ENCODE results near the gene ANO9. TPM values are rescaled to one million over a fixed set of nuclear protein-coding genes. Genes with fewer than 3 reads are reported as not detected.

The ANO9 gene
- total RNA-seq, 1 donor from 2014 or later, result 22.4 TPM

- intact Hi-C loops (cut with DNase I), result no loop called here
- no peak for TF ChIP-seq CTCF (IDR thresholded peaks at IDR 0.05)
- DNase-seq (no peak), ATAC-seq (no peak)
- no peaks in the 10 kb centered on the region for H3K4me1 ChIP-seq
- H3K9me3 ChIP-seq, result no peaks in the 10 kb centered on the region
- H3K4me3 ChIP-seq, result no peak overlapping the region
- H3K36me3 ChIP-seq, result no peaks in the 10 kb centered on the region
- no peaks in the 10 kb centered on the region for H3K27me3 ChIP-seq
- H3K27ac ChIP-seq, result no peak overlapping the region
Measured at GRCh38 chr11:479311-479710, 37.5 kb upstream of the ANO9 start.

- Histone ChIP-seq H3K36me3 (no peaks in the 10 kb centered on the region), H3K4me1 (no peaks in the 10 kb centered on the region), H3K4me3 (no peak overlapping the region), H3K27me3 (no peaks in the 10 kb centered on the region), H3K9me3 (no peaks in the 10 kb centered on the region), H3K27ac (no peak overlapping the region)
- DNase-seq, result no peak
- intact Hi-C loops (cut with DNase I), result no loop called here
- ATAC-seq, result no peak
- no peak for TF ChIP-seq CTCF (IDR thresholded peaks at IDR 0.05)
Measured at GRCh38 chr11:477052-477715, 35.4 kb upstream of the ANO9 start.

DNA sequence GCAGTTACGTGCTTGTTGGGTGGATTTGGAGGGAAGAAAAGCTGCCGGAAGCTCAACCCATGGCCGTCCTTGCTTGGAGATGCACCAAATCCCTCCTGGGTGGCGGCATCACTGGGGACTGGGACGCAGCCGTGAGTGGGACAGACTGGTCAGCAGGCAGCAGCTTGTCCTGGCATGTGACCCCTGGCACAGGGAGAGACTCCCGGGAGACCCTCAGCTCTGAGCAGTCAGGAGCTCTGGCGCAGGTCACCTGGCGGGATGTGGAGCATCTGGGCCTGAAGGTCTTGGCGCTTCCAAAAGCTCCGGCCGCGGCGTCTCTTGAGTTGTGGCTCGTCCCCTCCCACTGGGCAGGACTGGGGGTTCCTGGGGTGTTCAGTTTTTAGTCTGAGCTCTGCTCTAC, 34.6 kb upstream of the ANO9 start:
- no peaks in the 10 kb centered on the region for H3K4me1 ChIP-seq
- intact Hi-C loops (cut with DNase I), result no loop called here
- no peaks in the 10 kb centered on the region for H3K36me3 ChIP-seq
- DNase-seq, result no peak
- no peak overlapping the region for H3K4me3 ChIP-seq
- H3K27ac ChIP-seq, result no peak overlapping the region
- H3K27me3 ChIP-seq, result no peaks in the 10 kb centered on the region
- H3K9me3 ChIP-seq, result no peaks in the 10 kb centered on the region
- no peak for TF ChIP-seq CTCF (IDR thresholded peaks at IDR 0.05)
- ATAC-seq, result no peak

DNA sequence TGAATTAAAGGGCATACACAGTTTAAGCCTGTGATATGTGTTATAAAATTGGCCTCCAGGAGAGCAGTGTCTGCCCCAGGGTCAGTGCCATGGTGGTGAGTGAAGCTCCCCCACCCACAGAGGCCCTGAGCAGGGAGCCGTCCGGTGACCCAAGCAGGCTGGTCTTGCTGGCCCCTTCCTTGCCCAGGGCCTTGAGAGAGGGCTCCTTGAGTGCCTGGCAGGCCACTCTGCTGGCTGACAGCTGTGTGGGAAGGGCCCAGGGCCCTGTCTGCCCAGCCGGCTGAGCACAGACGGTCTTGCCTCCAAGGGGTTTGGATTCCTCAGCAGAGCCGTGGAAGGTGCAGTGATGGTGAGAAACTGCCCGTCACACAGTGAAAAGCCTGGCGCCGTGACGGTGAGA, 34.1 kb upstream of the ANO9 start:
- DNase-seq (no peak), ATAC-seq (no peak)
- intact Hi-C loops (cut with DNase I), result no loop called here
- no peak overlapping the region for H3K4me3 ChIP-seq
- H3K27ac ChIP-seq, result no peak overlapping the region
- no peaks in the 10 kb centered on the region for H3K36me3 ChIP-seq
- H3K9me3 ChIP-seq, result no peaks in the 10 kb centered on the region
- no peaks in the 10 kb centered on the region for H3K27me3 ChIP-seq
- peaks cover 4% of the 10 kb centered on the region for H3K4me1 ChIP-seq
- no peak for TF ChIP-seq CTCF (IDR thresholded peaks at IDR 0.05)

DNA sequence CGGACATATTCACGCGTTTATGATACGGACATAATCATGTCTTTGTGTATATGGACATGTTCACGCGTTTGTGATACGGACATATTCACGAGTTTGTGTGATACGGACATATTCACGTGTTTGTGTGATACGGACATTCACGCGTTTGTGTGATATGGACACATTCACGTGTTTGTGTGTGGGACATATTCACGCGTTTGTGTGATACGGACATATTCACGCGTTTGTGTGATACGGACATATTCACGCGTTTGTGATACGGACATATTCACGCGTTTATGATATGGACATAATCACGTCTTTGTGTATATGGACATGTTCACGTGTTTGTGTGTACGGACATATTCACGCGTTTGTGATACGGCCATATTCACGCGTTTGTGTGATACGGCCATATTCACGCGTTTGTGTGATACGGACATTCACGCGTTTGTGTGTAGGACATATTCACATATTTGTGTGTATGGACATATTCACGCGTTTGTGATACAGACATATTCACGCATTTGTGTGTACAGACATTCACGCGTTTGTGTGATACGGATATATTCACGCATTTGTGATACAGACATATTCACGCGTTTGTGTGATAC, 33.2 kb upstream of the ANO9 start:
- intact Hi-C loops (cut with DNase I), result no loop called here
- Histone ChIP-seq H3K9me3 (no peaks in the 10 kb centered on the region), H3K36me3 (no peaks in the 10 kb centered on the region), H3K27ac (no peak overlapping the region), H3K4me1 (peaks cover 14% of the 10 kb centered on the region), H3K4me3 (no peak overlapping the region), H3K27me3 (no peaks in the 10 kb centered on the region)
- TF ChIP-seq CTCF (IDR thresholded peaks at IDR 0.05), result no peak
- no peak for DNase-seq
- no peak for ATAC-seq
